Stimulated activated effector memory CD8-positive, alpha-beta T cell treated with anti-CD3 and anti-CD28 coated beads, Interleukin-12 subunit alpha, Interleukin-12 subunit beta, amount 100 ng/mL, for 72 hours (primary cell): Measurements from ENCODE around the gene FDX2.

Source experiments
- ATAC-seq: fragments of 150-1000 bp; cut with Tn5 transposase; 2 replicates; pipeline ENCODE4 v1.10.0; 2021
- DNase-seq, 2 donors: peaks; one replicate each; pipeline ENCODE4 v3.0.0; 2021 to 2022; ENCODE audit warnings: low spot score in 2 of 2
- H3K27ac Mint-ChIP-seq: one replicate; pipeline ENCODE4 v1.8.0; 2022; ENCODE audit warnings: mild to moderate bottlenecking, mixed read lengths
- H3K36me3 Mint-ChIP-seq: one replicate; pipeline ENCODE4 v1.8.0; 2022; ENCODE audit warnings: mild to moderate bottlenecking, mixed read lengths
- H3K4me1 Mint-ChIP-seq: one replicate; pipeline ENCODE4 v1.8.0; 2022; ENCODE audit warnings: mixed read lengths
- H3K4me3 Mint-ChIP-seq: one replicate; pipeline ENCODE4 v1.8.0; 2022; ENCODE audit warnings: mild to moderate bottlenecking, mixed read lengths
- H3K9me3 Mint-ChIP-seq: one replicate; pipeline ENCODE4 v1.8.0; 2022; ENCODE audit warnings: mixed read lengths

Gene FDX2

GRCh38 chr19:10315335-10316214 lies at the start of gene FDX2:
Gene FDX2 (minus strand): TSS chr19:10316015. CDS start chr19:10315996, 19 bp downstream.
- peaks cover 63% of the 10 kb centered on the region for H3K36me3 Mint-ChIP-seq
- H3K4me1 Mint-ChIP-seq = peaks cover 22% of the 10 kb centered on the region
- DNase-seq (peak; percentile 80 to 95), ATAC-seq (peak; percentile 85)
- no peaks in the 10 kb centered on the region for H3K9me3 Mint-ChIP-seq
- peak within 1 kb of the TSS; percentile 83 for H3K27ac Mint-ChIP-seq
- H3K4me3 Mint-ChIP-seq = peak within 1 kb of the TSS; percentile 84

- Mint-ChIP-seq H3K4me1 (peaks cover 15% of the 10 kb centered on the region), H3K36me3 (peaks cover 100% of the 10 kb centered on the region), H3K9me3 (no peaks in the 10 kb centered on the region), H3K27ac (no peak overlapping the region), H3K4me3 (no peak overlapping the region)
- ATAC-seq (no peak), DNase-seq (no peak)
These were observed 49.7 kb upstream of the FDX2 start for GRCh38 chr19:10365518-10365917.

GRCh38 chr19:10364644-10365043 lies 48.8 kb upstream of the FDX2 start:
- H3K4me1 Mint-ChIP-seq = peaks cover 14% of the 10 kb centered on the region
- H3K36me3 Mint-ChIP-seq = peaks cover 100% of the 10 kb centered on the region
- H3K27ac Mint-ChIP-seq = no peak overlapping the region

GRCh38 chr19:10363789-10364281 lies 48.0 kb upstream of the FDX2 start:
- H3K9me3 Mint-ChIP-seq = no peaks in the 10 kb centered on the region
- peaks cover 7% of the 10 kb centered on the region for H3K4me1 Mint-ChIP-seq
- no peak overlapping the region for H3K4me3 Mint-ChIP-seq
- ATAC-seq (peak; percentile 67), DNase-seq (no peak)
- peaks cover 100% of the 10 kb centered on the region for H3K36me3 Mint-ChIP-seq
- H3K27ac Mint-ChIP-seq = no peak overlapping the region

More at GRCh38 chr19:10364644-10365043, 48.8 kb upstream of the FDX2 start:
- DNase-seq = no peak
- ATAC-seq = no peak
- Mint-ChIP-seq H3K9me3 (no peaks in the 10 kb centered on the region), H3K4me3 (no peak overlapping the region)

GRCh38 chr19:10362259-10362658 lies 46.4 kb upstream of the FDX2 start:
- Mint-ChIP-seq H3K27ac (no peak overlapping the region), H3K36me3 (peaks cover 99% of the 10 kb centered on the region)
- no peak for ATAC-seq

GRCh38 chr19:10361569-10362011 lies 45.8 kb upstream of the FDX2 start:
- H3K9me3 Mint-ChIP-seq = no peaks in the 10 kb centered on the region
- H3K27ac Mint-ChIP-seq = peak overlapping the region; percentile 67
- peaks cover 7% of the 10 kb centered on the region for H3K4me1 Mint-ChIP-seq
- DNase-seq = no peak
- peaks cover 99% of the 10 kb centered on the region for H3K36me3 Mint-ChIP-seq
- ATAC-seq = no peak
- no peak overlapping the region for H3K4me3 Mint-ChIP-seq

More at GRCh38 chr19:10362259-10362658, 46.4 kb upstream of the FDX2 start:
- no peak for DNase-seq
- H3K9me3 Mint-ChIP-seq = no peaks in the 10 kb centered on the region
- H3K4me1 Mint-ChIP-seq = peaks cover 7% of the 10 kb centered on the region
- no peak overlapping the region for H3K4me3 Mint-ChIP-seq

GRCh38 chr19:10356431-10356830 lies 40.6 kb upstream of the FDX2 start:
- H3K4me1 Mint-ChIP-seq = peaks cover 7% of the 10 kb centered on the region
- H3K4me3 Mint-ChIP-seq = no peak overlapping the region
- peaks cover 99% of the 10 kb centered on the region for H3K36me3 Mint-ChIP-seq
- ATAC-seq (peak; percentile 29), DNase-seq (no peak)
- H3K9me3 Mint-ChIP-seq = no peaks in the 10 kb centered on the region
- no peak overlapping the region for H3K27ac Mint-ChIP-seq

GRCh38 chr19:10353793-10354391 lies 38.1 kb upstream of the FDX2 start:
- no peaks in the 10 kb centered on the region for H3K4me1 Mint-ChIP-seq
- H3K9me3 Mint-ChIP-seq = no peaks in the 10 kb centered on the region
- H3K36me3 Mint-ChIP-seq = peaks cover 92% of the 10 kb centered on the region
- no peak overlapping the region for H3K27ac Mint-ChIP-seq
- DNase-seq (peak; percentile 28 to 63), ATAC-seq (peak; percentile 63)
- H3K4me3 Mint-ChIP-seq = no peak overlapping the region

- Mint-ChIP-seq H3K9me3 (no peaks in the 10 kb centered on the region), H3K27ac (no peak overlapping the region), H3K36me3 (peaks cover 83% of the 10 kb centered on the region), H3K4me1 (no peaks in the 10 kb centered on the region), H3K4me3 (no peak overlapping the region)
- DNase-seq = no peak
- ATAC-seq = peak; percentile 35
These were observed 37.2 kb upstream of the FDX2 start for GRCh38 chr19:10352764-10353671.

GRCh38 chr19:10346509-10346908 lies 30.7 kb upstream of the FDX2 start:
- H3K36me3 Mint-ChIP-seq = peaks cover 18% of the 10 kb centered on the region
- no peak for ATAC-seq
- H3K27ac Mint-ChIP-seq = no peak overlapping the region
- H3K9me3 Mint-ChIP-seq = no peaks in the 10 kb centered on the region
- no peaks in the 10 kb centered on the region for H3K4me1 Mint-ChIP-seq
- H3K4me3 Mint-ChIP-seq = no peak overlapping the region
- DNase-seq = no peak

- no peak for ATAC-seq
- DNase-seq = no peak
- H3K9me3 Mint-ChIP-seq = no peaks in the 10 kb centered on the region
- H3K4me1 Mint-ChIP-seq = peaks cover 8% of the 10 kb centered on the region
- no peak overlapping the region for H3K27ac Mint-ChIP-seq
- peaks cover under 1% of the 10 kb centered on the region for H3K36me3 Mint-ChIP-seq
- H3K4me3 Mint-ChIP-seq = no peak overlapping the region
These were observed 29.0 kb upstream of the FDX2 start for GRCh38 chr19:10344780-10345179.

GRCh38 chr19:10343495-10343894 lies 27.7 kb upstream of the FDX2 start:
- Mint-ChIP-seq H3K9me3 (no peaks in the 10 kb centered on the region), H3K4me1 (peaks cover 21% of the 10 kb centered on the region), H3K36me3 (no peaks in the 10 kb centered on the region), H3K27ac (no peak overlapping the region), H3K4me3 (no peak overlapping the region)
- DNase-seq (no peak), ATAC-seq (no peak)

GRCh38 chr19:10339977-10340376 lies 24.2 kb upstream of the FDX2 start:
- no peak for DNase-seq
- Mint-ChIP-seq H3K4me3 (peak overlapping the region; percentile 79), H3K9me3 (no peaks in the 10 kb centered on the region), H3K4me1 (peaks cover 30% of the 10 kb centered on the region), H3K36me3 (peaks cover 24% of the 10 kb centered on the region), H3K27ac (peak overlapping the region; percentile 97)
- ATAC-seq = no peak

GRCh38 chr19:10339380-10339960 lies 23.7 kb upstream of the FDX2 start, which contains the start of gene ICAM3:
Gene ICAM3 (minus strand): TSS chr19:10339624. CDS start chr19:10339614, 10 bp downstream.
- H3K9me3 Mint-ChIP-seq = no peaks in the 10 kb centered on the region
- H3K36me3 Mint-ChIP-seq = peaks cover 27% of the 10 kb centered on the region
- peak within 1 kb of the TSS; percentile 97 for H3K27ac Mint-ChIP-seq
- DNase-seq (peak; percentile 51 to 85), ATAC-seq (peak; percentile 93)
- peak within 1 kb of the TSS; percentile 79 for H3K4me3 Mint-ChIP-seq
- peaks cover 31% of the 10 kb centered on the region for H3K4me1 Mint-ChIP-seq
